GM21529 (cell line): ENCODE data around the gene MEFV.
"Not testable (repeated sequence)": the region's sequence is repeated elsewhere in the genome, so short reads cannot be mapped to it uniquely, and the experiment has no call there.

Experiments
- ATAC-seq: cut with Tn5 transposase; IDR thresholded peaks from one replicate; pipeline ENCODE4 v1.9.1; 2021; ENCODE audit not compliant: unreplicated experiment

Gene MEFV

GRCh38 chr16:3223913-3224515, 32.4 kb downstream of the MEFV start:
- ATAC-seq = no peak

DNA sequence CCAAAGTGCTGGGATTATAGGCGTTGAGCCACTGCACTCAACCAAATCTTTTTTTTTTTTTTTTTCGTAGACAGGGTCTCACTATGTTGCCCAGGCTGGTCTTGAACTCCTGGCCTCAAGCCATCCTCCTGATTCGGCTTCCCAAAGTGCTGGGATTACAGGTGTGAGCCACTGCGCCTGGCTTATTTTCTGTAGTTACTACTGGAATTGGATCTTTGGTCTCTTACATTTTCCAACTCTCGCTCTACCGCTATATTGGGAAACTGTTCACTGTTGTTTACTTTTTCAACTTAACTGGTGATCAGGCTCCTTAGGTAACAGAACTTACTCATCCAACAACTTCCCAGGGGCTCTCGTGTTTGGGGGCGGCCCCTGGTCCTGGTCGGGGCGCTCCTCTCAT, 35.6 kb downstream of the MEFV start:
- no peak for ATAC-seq

GRCh38 chr16:3216263-3216640, 40.2 kb downstream of the MEFV start:
- no peak for ATAC-seq

GRCh38 chr16:3215601-3216262, 40.7 kb downstream of the MEFV start:
- ATAC-seq = no peak

GRCh38 chr16:3214904-3215600, 41.4 kb downstream of the MEFV start:
- no peak for ATAC-seq

GRCh38 chr16:3212567-3212966, 43.9 kb downstream of the MEFV start:
- ATAC-seq = no peak

GRCh38 chr16:3212006-3212405, 44.4 kb downstream of the MEFV start:
- ATAC-seq = no peak

GRCh38 chr16:3207086-3207953, 49.1 kb downstream of the MEFV start:
- ATAC-seq = no peak

- ATAC-seq = not testable (repeated sequence)
These were observed 50.5 kb downstream of the MEFV start for GRCh38 chr16:3205939-3206338.

DNA sequence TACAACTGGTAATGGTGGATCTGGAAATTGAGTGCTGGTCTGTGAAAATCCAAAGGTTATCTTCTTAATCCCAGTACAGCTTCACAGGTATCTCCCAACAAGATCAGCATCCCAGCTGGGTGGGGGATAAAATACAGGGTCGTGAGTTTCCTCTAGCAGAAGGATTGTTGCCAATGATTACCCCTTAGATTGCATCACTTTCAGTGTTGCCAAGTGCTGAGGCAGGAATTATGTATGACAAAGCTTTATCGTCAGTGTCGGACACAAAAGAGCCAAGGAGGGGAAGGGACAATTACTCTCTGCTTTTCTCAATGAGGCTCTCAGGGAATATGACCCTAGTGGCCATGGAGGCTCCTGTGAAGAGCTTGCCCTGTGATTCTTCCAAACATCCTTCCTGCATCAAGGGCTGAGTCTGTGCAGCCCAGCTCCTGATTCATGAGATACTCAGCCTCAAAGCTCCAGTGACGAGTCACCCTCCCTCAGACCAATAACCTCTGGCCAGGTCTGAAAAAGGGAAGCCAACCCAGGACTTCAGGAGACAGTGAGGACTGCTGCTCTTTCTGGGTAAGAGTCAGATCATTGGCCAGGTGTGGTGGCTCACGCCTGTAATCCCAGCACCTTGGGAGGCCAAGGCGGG, 53.4 kb downstream of the MEFV start:
- no peak for ATAC-seq

DNA sequence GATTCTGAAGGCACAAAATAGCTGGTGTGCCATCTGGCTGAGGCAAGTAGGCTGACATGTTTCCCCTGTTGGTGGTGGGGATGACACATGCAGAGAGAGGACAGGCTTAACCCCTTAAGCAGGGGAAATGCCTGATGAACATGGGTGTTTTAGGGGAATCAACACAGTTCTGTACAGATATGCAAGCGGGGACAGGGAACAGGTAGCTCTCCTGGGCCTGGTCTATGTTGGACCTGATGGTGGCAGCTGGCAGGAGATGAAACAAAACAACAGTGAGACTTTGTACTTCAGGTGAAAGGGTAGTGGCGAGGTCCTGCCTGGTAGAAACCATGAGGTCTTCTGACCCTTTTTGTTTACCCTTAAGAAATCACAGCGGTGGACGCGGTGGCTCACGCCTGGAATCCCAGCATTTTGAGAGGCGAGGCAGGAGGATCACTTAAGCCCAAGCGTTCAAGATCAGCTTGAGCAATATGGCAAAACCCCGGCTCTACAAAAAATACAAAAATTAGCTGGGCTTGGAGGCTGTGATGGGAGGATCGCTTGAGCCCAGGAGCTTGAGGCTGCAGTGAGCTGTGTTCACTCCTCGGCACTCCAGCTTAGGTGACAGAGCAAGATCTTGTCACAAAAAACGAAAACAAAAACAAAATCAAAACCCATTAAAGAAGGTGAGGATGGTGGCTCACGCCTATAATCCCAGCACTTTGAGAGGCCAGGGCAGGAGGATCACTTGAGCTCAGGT, 57.9 kb downstream of the MEFV start:
- no peak for ATAC-seq

- not testable (repeated sequence) for ATAC-seq
These were observed 58.6 kb downstream of the MEFV start for GRCh38 chr16:3197694-3198333.

DNA sequence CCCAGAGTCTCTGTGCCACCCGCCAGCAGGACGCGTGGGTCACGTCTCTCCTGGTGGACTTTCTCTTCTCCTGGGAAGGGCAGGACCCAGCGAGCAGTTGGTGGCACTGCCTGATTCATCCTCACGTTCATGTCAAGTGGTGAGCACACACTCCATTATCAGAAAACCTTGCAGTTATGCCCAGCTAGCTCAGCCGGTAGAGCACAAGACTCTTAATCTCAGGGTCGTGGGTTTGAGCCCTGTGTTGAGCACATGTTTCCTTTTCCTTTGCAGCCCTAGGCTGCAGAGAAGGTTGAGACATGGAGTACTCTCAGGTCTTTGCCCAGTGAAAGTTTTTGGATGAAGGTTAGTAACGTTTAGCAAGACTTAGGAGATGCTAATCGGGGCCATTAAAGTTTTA, 60.5 kb downstream of the MEFV start:
- ATAC-seq = no peak

DNA sequence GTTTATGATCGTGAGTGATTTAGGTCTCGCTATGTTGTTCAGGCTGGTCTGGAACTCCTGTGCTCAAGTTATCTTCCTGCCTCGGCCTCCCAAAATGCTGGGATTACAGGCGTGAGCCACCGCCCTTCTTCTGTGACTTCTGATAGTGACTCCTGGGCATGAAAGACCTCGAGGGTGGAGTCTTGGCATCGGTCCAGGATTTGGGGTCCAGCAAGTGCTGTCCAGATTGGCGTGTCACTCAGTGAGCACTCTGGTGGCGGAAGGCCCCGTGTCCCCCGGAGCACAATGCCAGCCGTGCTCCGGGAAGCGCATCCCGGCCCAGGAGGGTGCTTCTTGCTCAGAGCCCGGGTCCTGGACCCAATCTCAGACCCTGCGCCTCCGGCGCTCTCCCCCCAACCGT, 61.6 kb downstream of the MEFV start:
- ATAC-seq = no peak

DNA sequence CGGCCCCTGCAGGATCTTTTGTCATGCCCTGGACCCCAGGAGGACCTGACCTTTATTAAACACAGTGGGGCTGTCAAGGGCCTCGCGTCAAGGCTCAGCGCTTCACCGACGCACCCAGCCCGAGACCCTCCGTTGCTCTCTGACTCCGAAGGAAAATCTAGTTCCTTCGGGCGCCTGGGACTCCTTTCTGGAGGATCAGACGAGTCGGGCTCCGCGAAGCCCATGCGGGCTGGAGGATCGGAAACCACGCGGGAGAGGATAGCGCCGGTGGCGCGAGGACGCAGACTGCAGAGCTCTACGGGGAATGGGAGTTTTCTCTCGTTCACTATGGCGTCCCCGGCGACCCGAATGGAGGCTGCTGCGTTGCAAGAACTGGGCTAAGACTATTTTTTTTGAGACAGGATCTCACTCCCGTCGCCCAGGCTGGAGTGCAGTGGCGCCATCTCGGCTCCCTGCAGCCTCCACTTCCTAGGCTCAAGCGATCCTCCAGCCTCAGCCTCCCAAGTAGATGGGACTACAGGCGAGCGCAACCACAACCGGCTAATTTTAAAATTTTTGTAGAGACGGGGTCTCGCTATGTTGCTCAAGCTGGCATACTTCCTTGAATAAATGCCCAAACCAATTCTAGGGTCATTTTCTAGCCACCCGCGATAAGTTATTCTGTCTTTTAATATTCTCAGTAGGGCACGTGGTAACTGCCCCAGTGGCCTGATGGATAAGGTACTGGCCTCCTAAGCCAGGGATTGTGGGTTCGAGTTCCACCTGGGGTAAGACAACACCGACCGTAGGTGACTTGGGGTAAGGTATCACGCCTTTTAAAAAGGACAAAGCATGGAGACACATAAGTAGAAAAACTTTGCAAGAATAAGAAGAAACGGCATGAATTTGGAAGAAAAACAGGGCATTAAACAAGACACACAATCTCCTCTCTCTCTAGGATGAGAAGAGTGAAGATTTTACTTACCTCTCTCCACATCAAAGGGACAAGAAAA, 62.9 kb downstream of the MEFV start:
- ATAC-seq = no peak

DNA sequence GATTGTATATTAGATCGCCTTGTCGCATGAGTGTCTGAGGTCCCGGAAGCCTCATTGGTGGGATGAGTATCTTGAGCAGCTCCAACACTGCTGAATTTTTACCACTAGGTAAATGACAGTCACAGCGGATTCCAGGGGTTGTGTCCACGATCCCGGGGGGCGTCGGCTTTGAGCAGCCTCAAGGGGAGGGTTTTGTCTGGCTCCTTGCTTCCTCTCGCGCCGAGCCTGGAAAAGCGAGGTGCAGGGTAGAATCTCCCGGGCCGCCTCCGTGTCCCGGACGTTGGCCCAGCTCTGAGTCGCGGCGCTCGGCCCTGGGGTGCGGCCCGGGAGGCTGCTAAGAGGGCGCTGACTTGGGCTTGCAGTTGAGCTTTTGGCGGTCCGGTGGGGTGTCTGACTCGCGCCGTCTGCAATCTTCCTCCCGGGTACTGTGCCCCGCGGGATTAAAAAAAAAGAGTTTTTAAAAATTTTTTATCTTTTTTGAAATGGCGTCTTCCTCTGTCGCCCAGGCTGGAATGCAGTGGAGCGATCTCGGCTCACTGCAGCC, 63.9 kb downstream of the MEFV start:
- no peak for ATAC-seq
